Mononuclear cell (primary cell): ENCODE data around the gene IPO5. TPM values are rescaled to one million over a fixed set of nuclear protein-coding genes. Genes with fewer than 3 reads are reported as not detected.
"Not testable (repeated sequence)": the region's sequence is repeated elsewhere in the genome, so short reads cannot be mapped to it uniquely, and the experiment has no call there.

Source experiments
- H3K27me3 ChIP-seq: 2 replicates; pipeline ENCODE4 v1.6.0; 2011; ENCODE audit warnings: low read length, control low read depth; ENCODE audit not compliant: insufficient read depth
- H3K4me1 ChIP-seq: 2 replicates; pipeline ENCODE4 v1.5.1; 2011; ENCODE audit warnings: mild to moderate bottlenecking, low read length, control low read depth; ENCODE audit not compliant: insufficient read depth
- H3K4me3 ChIP-seq: 2 replicates; pipeline ENCODE4 v1.5.1; 2011; ENCODE audit warnings: mild to moderate bottlenecking, low read length, moderate library complexity
- H3K9me3 ChIP-seq: 2 replicates; pipeline ENCODE4 v1.5.1; 2011; ENCODE audit warnings: low read depth, mild to moderate bottlenecking, control low read depth, low read length
- total RNA-seq: library from RNA; depleted of rRNA; stranded (reverse); fragments of >200 nt; gene quantifications from one replicate; pipeline ENCODE4 v1.2.3, GENCODE V29; 2012

Gene IPO5
- total RNA-seq, 1 donor: 69.2 TPM

DNA sequence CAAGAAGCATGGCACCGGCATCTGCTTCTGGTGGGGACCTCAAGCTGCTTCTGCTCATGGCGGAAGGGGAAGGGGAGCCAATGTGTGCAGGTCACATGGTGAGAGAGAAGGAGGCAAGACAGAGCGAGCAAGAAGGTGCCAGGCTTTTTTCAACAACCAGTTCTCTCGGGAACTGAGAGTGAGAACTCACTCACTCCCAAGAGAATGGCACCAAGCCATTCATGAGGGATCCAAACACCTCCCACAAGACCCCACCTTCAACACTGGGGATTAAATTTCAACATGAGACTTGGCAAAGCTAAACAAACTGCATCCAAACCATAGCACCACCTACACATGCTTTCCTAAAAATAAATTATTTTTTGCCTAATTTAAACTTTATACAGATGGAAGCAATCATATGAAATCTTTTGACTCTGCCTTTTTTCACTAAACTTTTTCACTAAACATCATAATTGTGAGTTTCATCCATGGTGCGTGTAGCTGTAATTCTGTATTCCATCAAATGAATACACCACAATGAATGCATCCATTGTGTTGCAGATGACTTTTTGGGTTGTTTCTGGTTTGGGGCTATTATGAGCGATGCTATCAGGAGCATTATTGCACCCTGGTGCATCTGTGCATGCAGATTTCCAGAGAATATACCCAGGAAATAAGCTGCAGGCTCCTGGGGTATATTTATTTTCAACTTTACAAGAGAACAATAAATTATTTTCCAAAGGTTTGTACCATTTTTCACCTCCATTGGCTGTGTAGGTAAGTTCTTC lies 14.6 kb upstream of the IPO5 start:
- Histone ChIP-seq H3K4me1 (no peaks in the 10 kb centered on the region), H3K9me3 (no peaks in the 10 kb centered on the region), H3K4me3 (no peak overlapping the region), H3K27me3 (no peaks in the 10 kb centered on the region)

DNA sequence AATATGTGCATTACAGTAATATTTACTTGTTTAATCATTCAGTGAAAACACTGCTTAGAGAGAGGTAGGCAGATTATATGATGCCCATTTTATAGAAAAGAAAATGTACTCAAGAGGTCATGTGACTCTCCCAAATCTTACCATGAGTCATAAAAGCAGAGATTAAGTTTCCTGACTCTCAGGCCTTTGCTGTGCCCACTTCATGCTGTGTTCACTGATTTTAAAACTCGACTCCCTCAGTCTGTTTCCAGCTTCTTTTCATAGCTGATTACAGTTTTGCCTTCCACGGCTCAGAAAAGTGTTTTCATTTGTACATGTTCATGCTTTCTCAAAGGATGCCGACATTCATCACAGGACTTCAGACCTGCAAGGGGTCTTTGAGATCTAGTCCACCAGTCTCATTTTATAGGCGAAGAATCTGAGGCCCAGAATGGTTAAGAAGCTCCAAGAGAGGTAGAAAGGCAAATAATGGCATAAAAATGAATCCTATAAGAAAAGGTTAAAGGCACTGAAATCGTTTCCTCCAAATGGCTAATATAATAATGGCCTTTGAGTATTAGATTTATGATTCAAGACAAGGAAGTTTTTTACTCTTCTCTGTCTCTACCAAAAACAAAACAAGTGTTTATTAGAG lies 9.0 kb upstream of the IPO5 start:
- Histone ChIP-seq H3K4me1 (no peaks in the 10 kb centered on the region), H3K9me3 (no peaks in the 10 kb centered on the region), H3K27me3 (no peaks in the 10 kb centered on the region), H3K4me3 (no peak overlapping the region)

DNA sequence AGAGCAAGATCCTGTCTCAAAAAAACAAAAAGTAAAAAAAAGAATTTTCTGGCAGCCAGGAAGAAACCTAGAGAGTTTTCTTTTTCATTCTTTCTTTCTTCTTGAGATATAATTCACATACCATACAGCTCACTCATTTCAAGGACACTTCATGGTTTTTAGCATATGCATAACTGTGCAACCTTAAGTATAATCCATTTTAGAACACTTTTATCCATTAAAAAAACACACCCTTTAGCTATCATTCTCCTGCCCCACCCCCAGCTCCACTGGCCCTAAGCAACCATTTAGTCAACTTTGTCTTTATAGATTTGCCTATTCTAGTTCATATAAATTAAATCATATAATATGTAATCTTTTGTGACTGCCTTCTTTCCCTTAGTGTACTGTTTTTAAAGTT lies 8.1 kb upstream of the IPO5 start:
- Histone ChIP-seq H3K4me1 (no peaks in the 10 kb centered on the region), H3K4me3 (no peak overlapping the region), H3K9me3 (no peaks in the 10 kb centered on the region)

DNA sequence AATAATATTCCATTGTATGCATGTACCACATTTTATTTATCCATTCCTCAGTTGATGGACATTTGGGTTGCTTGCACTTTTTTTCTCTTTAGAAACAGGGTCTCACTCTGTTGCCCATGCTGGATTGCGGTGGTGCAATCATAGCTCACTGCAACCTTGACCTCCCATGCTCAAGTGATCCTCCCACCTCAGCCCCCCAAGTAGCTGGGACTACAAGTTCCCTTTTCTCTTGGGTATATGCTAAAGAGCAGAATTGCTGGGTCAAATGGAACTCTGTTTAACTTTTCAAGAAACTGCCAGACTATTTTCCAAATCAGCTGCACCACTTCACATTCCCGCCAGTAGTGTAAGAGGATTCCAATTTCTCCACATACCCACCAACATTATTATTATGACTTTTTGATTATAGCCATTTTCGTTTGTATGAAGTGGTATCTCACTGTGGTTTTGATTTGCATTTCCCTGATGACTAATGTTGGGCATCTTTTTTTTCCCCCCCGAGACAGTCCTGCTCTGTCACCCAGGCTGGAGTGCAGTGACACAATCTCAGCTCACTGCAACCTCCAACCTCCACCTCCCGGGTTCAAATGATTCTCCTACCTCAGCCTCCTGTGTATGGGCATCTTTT lies 7.6 kb upstream of the IPO5 start:
- no peaks in the 10 kb centered on the region for H3K9me3 ChIP-seq
- no peaks in the 10 kb centered on the region for H3K27me3 ChIP-seq
- no peaks in the 10 kb centered on the region for H3K4me1 ChIP-seq
- H3K4me3 ChIP-seq: no peak overlapping the region

More for the DNA sequence above, 8.1 kb upstream of the IPO5 start:
- H3K27me3 ChIP-seq: no peaks in the 10 kb centered on the region

DNA sequence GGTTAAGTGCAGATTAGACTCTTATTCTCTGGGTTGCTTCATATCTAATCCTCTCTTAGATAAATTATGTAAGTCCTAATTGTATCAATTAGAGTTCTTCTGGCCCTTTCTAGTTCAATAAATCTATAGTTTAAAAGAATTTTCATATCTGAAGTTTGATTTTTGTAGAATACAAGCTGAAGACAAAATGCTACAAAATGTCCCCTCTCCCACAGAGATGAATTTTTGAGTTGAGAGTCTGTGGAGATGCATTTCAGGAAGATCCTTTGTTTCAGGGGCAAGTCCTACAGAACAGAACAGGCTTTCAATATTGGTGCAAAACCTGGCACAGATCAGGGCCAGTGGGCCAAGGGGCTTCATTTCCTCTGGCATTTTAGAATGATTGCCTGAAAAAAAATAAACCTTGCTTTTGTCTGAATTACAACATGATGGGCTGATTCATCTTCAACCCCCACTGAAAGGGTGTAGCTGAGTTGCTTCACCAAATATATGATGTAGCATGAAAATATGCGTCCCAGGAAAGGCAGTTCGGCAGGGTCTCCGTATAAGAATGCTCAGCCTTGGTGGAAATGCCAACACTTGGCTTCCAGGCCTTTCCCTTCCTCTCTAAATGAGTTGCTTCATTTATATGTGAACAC lies 6.4 kb upstream of the IPO5 start:
- no peaks in the 10 kb centered on the region for H3K9me3 ChIP-seq
- no peaks in the 10 kb centered on the region for H3K27me3 ChIP-seq
- H3K4me3 ChIP-seq: no peak overlapping the region
- H3K4me1 ChIP-seq: no peaks in the 10 kb centered on the region

DNA sequence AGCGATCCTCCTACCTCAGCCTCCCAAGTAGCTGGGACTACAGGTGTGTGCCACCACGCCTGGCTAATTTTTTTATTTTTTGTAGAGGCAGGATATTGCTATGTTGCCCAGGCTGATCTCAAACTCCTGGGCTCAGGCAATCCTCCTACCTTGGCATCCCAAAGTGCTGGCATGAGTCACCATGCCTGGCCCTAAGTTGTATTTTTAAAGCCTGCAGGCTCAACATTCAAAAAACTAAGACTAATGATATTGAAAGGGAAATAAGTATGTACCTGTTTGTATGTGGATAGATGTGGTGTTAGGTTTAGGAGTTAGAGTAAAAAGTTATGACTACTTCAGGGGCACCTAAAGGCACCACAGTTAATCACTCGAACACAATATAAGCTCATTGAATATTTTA lies 5.4 kb upstream of the IPO5 start:
- no peaks in the 10 kb centered on the region for H3K27me3 ChIP-seq
- no peaks in the 10 kb centered on the region for H3K4me1 ChIP-seq
- H3K4me3 ChIP-seq: no peak overlapping the region
- H3K9me3 ChIP-seq: no peaks in the 10 kb centered on the region

DNA sequence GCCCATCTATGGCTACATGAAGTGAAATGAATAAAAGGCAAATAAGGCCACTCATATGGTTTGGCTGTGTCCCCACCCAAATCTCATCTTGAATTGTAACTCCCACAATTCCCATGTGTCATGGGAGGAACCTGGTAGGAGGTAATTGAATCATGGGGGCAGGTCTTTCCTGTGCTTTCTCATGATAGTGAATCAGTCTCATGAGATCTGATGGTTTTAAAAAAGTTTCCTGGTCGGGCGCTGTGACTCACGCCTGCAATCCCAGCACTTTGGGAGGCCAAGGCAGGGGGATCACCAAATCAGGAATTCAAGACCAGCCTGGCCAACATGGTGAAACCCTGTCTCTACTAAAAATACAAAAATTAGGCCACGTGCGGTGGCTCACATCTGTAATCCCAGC lies 4.2 kb upstream of the IPO5 start:
- H3K4me3 ChIP-seq, H3K27me3 ChIP-seq, H3K4me1 ChIP-seq, H3K9me3 ChIP-seq: not testable (repeated sequence)

DNA sequence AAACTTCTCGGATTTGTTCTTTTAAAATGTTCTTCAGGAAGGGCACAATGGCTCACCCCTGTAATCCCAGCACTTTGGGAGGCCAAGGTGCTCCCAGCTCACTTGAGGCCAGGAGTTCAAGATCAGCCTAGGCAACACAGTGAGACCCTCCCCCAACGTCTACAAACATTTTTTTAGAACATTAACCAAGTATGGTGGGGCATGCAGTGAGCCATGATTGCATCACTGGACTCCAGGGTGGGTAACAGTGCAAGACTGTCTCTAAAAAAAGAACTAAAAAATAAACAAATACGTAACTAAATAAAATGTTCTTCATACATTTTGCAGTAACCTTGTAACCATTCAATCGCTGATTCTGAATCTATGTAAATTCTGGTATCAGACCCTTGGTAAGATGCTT lies 2.1 kb upstream of the IPO5 start:
- no peaks in the 10 kb centered on the region for H3K27me3 ChIP-seq
- H3K4me3 ChIP-seq: no peak overlapping the region

DNA sequence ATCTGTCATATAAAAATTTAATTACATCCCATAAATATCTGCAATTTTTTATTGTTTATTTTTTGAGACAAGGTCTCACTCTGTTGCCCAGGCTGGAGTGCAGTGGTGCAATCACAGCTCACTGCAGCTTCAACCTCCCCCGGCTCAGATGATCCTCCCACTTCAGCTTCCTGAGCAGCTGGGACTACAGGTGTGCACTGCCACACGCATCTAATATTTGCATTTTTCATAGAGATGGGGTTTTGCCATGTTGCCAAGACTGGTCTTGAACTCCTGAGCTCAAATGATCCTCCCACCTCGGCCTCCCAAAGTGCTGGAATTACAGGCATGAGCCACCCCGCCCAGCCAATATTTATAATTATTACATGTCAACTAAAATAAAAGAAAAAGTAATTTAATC lies 644 bp upstream of the IPO5 start:
- not testable (repeated sequence) for H3K27me3 ChIP-seq, H3K4me1 ChIP-seq, H3K9me3 ChIP-seq, H3K4me3 ChIP-seq

More for the DNA sequence above, 2.1 kb upstream of the IPO5 start:
- no peaks in the 10 kb centered on the region for H3K4me1 ChIP-seq
- H3K9me3 ChIP-seq: no peaks in the 10 kb centered on the region

DNA sequence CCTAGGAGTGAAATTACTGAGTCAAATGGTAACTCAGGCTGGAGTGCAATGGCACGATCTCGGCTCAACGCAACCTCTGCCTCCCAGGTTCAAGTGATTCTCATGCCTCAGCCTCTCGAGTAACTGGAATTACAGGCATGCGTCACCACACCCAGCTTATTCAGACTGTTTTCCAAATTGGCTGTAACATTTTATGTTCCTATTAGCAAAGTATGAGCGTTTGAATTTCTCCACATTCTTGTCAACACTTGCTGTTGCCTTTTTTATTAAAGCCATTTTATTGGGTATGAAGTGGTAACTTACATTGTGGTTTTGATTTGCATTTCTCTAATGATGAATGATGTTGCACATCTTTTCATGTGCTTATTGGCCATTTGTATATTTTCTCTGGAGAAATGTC lies 7.9 kb downstream of the IPO5 start:
- Histone ChIP-seq H3K27me3 (peaks cover 2% of the 10 kb centered on the region), H3K4me1 (no peaks in the 10 kb centered on the region), H3K9me3 (no peaks in the 10 kb centered on the region), H3K4me3 (no peak overlapping the region)

DNA sequence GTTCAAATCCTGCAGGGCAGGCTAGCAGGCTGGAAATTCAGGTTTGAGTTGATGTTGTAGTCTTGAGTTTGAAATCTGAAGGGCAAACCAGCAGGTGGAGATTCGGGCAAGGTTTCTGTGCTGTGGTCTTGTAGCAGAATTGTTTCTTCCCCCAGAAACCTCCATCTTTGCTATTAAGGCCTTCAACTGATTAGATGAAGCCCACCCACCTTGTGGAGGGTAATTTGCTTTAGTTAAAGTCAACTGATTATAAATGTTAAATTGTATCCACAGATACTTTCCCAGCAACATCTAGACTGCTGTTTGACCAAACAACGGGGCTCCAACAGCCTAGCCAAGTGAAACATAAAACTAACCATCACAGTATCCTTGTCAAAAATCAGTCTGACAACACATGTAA lies 9.4 kb downstream of the IPO5 start:
- no peak overlapping the region for H3K4me3 ChIP-seq
- H3K4me1 ChIP-seq: no peaks in the 10 kb centered on the region
- H3K27me3 ChIP-seq: peaks cover 3% of the 10 kb centered on the region
- H3K9me3 ChIP-seq: no peaks in the 10 kb centered on the region

DNA sequence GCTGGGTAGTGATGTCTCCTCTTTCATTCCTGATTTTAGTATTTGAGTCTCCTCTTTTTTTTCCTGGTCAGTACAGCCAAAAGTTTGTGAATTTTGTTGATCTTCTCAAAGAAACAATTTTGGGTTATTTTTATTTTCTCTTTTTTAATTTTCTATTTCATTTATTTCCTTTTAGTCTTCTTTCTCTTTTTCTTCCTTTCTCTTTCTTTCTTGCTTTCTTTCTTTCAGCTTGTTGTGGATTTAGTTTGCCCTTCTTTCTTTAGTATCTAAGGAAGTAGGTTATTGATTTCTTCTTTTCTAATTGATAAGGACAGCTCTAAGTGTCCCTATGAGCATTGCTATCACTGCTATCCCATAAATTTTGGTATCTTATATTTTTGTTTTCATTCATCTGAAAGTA lies 13.8 kb downstream of the IPO5 start:
- Histone ChIP-seq H3K4me3 (no peak overlapping the region), H3K4me1 (no peaks in the 10 kb centered on the region), H3K9me3 (no peaks in the 10 kb centered on the region), H3K27me3 (peaks cover 6% of the 10 kb centered on the region)

DNA sequence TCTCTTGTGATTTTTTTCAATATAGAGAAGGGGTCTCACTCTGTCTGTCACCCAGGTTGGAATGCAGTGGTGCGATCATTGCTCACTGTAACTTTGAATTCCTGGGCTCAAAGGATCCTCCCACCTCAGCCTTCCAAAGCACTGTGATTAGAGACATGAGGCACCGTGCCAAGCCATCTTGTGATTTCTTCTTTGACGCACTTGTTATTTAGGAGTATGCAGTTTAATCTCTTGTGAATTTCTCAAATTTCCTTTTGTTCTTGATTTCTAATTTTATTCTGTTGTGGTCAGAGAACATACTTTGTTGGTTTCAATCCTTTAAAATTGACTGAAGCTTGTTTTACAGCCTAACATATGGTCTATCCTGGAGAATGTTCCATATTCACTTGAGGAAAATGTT lies 14.5 kb downstream of the IPO5 start:
- Histone ChIP-seq H3K27me3 (peaks cover 6% of the 10 kb centered on the region), H3K4me1 (no peaks in the 10 kb centered on the region), H3K9me3 (no peaks in the 10 kb centered on the region), H3K4me3 (no peak overlapping the region)

DNA sequence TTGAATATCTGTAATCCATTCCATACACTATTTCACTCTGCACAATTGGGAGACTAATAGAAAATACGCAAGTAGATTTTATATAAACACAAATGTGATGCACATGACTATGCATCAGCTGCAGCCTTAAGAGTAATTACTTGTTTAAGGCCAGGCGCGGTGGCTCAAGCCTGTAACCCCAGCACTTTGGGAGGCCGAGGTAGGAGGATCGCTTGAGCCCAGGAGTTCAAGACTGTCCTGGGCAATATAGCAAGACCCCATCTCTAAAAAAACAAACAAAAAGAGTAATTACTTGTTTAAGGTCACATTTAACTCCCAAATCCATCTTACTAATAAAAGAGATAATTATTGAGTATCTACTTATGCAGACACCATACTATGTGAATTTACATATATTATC lies 18.0 kb downstream of the IPO5 start:
- H3K9me3 ChIP-seq: no peaks in the 10 kb centered on the region
- H3K4me1 ChIP-seq: peaks cover 7% of the 10 kb centered on the region
- H3K4me3 ChIP-seq: no peak overlapping the region
- H3K27me3 ChIP-seq: peaks cover 4% of the 10 kb centered on the region

DNA sequence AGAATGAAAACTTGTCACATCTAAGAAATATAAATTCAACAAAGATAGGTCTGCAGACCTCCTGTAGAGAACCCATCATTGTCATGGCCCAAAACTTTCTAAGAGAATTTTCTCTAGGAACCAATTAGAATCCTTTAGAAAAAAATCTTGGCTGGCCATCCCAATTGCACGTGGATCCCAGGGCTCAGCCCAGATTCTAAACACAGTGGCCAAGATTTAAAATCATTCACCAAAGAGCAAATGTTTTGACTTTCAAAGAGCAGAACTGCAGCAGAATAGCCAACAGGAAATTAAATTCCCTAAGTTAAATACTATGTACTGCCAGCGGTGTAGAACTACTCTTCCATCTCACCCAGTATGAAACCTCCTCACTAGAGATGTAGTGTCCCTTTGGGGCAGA lies 21.3 kb downstream of the IPO5 start:
- no peaks in the 10 kb centered on the region for H3K9me3 ChIP-seq
- no peaks in the 10 kb centered on the region for H3K27me3 ChIP-seq
- H3K4me3 ChIP-seq: no peak overlapping the region
- peaks cover 19% of the 10 kb centered on the region for H3K4me1 ChIP-seq
